ENCODE data around the gene CA5A. TPM values are rescaled to one million over a fixed set of nuclear protein-coding genes. Genes with fewer than 3 reads are reported as not detected.

CA5A gene
- total and polyA plus RNA-seq, 9 of the 15 experiments (the other 6 are each of a cell fraction or from before 2014, with no cell fraction given): not detected

DNA sequence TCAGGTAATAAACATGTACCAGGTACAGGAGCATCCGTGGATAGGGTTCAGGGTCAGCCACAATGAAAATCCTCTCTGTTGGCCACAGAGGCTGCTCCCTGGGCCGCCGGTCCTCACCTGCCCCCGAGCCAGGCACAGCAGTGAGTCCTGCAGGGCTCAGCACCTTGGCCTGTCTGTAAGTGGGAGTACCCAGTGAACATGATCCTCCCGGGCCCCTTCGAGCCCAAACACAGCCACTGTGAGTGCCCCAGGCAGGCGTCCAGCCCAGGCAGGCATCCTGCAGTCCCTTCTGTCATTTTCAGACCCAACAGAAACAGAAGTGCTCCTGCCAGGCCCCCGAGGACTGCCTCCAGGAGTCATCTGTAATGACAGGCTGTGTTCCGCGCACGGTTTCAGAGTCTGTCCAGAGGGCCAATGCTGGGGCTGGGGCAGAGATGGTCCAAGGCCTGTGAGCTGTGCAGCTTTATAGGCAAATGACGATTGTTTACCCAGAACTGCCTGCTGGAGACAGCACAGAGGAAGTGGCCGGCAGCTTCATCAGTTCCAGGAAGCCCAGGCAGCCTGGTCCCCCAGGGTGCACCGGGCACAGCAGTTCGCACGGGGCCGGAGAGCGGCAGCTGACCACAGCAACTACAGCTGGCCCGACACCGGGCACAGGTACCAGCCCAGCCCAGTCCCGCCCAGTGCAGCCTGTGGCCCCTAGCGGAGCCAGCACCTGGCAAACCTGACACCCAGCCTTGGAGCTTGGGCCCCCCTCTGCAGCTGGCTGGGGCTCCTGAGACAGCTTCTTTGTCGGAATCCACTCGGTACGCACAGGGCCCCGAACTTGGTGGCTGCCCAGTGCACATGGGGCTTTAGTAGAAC lies 80.2 kb downstream of the CA5A start (continued):
- TF ChIP-seq, protein P1, sequence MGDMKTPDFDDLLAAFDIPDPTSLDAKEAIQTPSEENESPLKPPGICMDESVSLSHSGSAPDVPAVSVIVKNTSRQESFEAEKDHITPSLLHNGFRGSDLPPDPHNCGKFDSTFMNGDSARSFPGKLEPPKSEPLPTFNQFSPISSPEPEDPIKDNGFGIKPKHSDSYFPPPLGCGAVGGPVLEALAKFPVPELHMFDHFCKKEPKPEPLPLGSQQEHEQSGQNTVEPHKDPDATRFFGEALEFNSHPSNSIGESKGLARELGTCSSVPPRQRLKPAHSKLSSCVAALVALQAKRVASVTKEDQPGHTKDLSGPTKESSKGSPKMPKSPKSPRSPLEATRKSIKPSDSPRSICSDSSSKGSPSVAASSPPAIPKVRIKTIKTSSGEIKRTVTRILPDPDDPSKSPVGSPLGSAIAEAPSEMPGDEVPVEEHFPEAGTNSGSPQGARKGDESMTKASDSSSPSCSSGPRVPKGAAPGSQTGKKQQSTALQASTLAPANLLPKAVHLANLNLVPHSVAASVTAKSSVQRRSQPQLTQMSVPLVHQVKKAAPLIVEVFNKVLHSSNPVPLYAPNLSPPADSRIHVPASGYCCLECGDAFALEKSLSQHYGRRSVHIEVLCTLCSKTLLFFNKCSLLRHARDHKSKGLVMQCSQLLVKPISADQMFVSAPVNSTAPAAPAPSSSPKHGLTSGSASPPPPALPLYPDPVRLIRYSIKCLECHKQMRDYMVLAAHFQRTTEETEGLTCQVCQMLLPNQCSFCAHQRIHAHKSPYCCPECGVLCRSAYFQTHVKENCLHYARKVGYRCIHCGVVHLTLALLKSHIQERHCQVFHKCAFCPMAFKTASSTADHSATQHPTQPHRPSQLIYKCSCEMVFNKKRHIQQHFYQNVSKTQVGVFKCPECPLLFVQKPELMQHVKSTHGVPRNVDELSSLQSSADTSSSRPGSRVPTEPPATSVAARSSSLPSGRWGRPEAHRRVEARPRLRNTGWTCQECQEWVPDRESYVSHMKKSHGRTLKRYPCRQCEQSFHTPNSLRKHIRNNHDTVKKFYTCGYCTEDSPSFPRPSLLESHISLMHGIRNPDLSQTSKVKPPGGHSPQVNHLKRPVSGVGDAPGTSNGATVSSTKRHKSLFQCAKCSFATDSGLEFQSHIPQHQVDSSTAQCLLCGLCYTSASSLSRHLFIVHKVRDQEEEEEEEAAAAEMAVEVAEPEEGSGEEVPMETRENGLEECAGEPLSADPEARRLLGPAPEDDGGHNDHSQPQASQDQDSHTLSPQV (IDR thresholded peaks at IDR 0.05): peak; percentile 67; the same call in 1 of the 2 replicates
- TF ChIP-seq BMI1 (IDR thresholded peaks at IDR 0.05; ENCODE audit: low read length) (no peak), CTBP1 (IDR thresholded peaks at IDR 0.05; ENCODE audit: borderline replicate concordance) (peak; percentile 38; the same call in 1 of the 2 replicates), MBD2 (IDR thresholded peaks at IDR 0.05; ENCODE audit: borderline replicate concordance, low read depth) (no peak), EP300 (IDR thresholded peaks at IDR 0.05; ENCODE audit: low read length) (no peak), RBFOX2 (IDR thresholded peaks at IDR 0.05; ENCODE audit: low read depth, low read length) (peak; percentile 65), NRF1 (conservative IDR thresholded peaks at IDR 0.05 in 1 of 2, IDR thresholded peaks at IDR 0.05 in 1 of 2) (peak in 1 of 2 experiments; percentile 21; a peak in 2 of 4 replicates), TGIF2 (CRISPR knock-in tag; IDR thresholded peaks at IDR 0.05) (no peak)
- TF ChIP-seq, protein P2, sequence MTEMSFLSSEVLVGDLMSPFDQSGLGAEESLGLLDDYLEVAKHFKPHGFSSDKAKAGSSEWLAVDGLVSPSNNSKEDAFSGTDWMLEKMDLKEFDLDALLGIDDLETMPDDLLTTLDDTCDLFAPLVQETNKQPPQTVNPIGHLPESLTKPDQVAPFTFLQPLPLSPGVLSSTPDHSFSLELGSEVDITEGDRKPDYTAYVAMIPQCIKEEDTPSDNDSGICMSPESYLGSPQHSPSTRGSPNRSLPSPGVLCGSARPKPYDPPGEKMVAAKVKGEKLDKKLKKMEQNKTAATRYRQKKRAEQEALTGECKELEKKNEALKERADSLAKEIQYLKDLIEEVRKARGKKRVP (CRISPR knock-in tag; IDR thresholded peaks at IDR 0.05): 0 out of 2 replicates have a peak, but pooled peaks have one; percentile 40
- TF ChIP-seq, protein P3, sequence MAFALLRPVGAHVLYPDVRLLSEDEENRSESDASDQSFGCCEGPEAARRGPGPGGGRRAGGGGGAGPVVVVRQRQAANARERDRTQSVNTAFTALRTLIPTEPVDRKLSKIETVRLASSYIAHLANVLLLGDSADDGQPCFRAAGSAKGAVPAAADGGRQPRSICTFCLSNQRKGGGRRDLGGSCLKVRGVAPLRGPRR (CRISPR knock-in tag; IDR thresholded peaks at IDR 0.05): no peak
- TF ChIP-seq, protein P4, sequence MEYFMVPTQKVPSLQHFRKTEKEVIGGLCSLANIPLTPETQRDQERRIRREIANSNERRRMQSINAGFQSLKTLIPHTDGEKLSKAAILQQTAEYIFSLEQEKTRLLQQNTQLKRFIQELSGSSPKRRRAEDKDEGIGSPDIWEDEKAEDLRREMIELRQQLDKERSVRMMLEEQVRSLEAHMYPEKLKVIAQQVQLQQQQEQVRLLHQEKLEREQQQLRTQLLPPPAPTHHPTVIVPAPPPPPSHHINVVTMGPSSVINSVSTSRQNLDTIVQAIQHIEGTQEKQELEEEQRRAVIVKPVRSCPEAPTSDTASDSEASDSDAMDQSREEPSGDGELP (CRISPR knock-in tag; IDR thresholded peaks at IDR 0.05; ENCODE audit: borderline replicate concordance): peak; percentile 36; the same call in 1 of the 2 replicates
- TF ChIP-seq, protein P5, sequence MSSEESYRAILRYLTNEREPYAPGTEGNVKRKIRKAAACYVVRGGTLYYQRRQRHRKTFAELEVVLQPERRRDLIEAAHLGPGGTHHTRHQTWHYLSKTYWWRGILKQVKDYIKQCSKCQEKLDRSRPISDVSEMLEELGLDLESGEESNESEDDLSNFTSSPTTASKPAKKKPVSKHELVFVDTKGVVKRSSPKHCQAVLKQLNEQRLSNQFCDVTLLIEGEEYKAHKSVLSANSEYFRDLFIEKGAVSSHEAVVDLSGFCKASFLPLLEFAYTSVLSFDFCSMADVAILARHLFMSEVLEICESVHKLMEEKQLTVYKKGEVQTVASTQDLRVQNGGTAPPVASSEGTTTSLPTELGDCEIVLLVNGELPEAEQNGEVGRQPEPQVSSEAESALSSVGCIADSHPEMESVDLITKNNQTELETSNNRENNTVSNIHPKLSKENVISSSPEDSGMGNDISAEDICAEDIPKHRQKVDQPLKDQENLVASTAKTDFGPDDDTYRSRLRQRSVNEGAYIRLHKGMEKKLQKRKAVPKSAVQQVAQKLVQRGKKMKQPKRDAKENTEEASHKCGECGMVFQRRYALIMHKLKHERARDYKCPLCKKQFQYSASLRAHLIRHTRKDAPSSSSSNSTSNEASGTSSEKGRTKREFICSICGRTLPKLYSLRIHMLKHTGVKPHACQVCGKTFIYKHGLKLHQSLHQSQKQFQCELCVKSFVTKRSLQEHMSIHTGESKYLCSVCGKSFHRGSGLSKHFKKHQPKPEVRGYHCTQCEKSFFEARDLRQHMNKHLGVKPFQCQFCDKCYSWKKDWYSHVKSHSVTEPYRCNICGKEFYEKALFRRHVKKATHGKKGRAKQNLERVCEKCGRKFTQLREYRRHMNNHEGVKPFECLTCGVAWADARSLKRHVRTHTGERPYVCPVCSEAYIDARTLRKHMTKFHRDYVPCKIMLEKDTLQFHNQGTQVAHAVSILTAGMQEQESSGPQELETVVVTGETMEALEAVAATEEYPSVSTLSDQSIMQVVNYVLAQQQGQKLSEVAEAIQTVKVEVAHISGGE (CRISPR knock-in tag; IDR thresholded peaks at IDR 0.05): peak in 1 of 3 experiments; percentile 52; a peak in 1 of 6 replicates

Data from K562 (cell line).